T-cell (primary cell): Measurements from ENCODE around the gene C1orf21. TPM values are rescaled to one million over a fixed set of nuclear protein-coding genes. Genes with fewer than 3 reads are reported as not detected.
A peak's percentile ranks its signal among the peaks of the same experiment; 100 is the strongest.

Experiments
- ATAC-seq, 4 experiments: fragments of 200-7000 bp in 3 of 4; fragments of 150-1000 bp in 1 of 4; cut with Tn5 transposase; replicated peaks in 1 of 4; 1 replicate in 3 of 4; 2 replicates in 1 of 4; pipeline ENCODE4 v1.10.0; 2021; ENCODE audit warnings: moderate library complexity in 3 of 4, mild to moderate bottlenecking in 2 of 4, moderate number of reproducible peaks in 1 of 4
- CTCF ChIA-PET, 2 donors: fragments of 300-600 bp; sonication (Branson Sonifier 250); formaldehyde crosslinking; loops; one replicate each; lab custom pipeline; 2022; ENCODE audit warnings: antibody characterized with exemption in 2 of 2; lab: Charles Lee
- POLR2A ChIA-PET, 2 donors: fragments of 300-600 bp; sonication (Branson Sonifier 250); formaldehyde crosslinking; loops; one replicate each; lab custom pipeline; 2022; ENCODE audit warnings: antibody characterized with exemption in 2 of 2; lab: Charles Lee
- DNase-seq, 35 experiments: peaks; one replicate each; pipeline versions ENCODE4 v3.0.0 to v3.0.0-alpha.2; 2013 to 2023
- H3K27ac ChIP-seq: one replicate; pipeline ENCODE4 v1.5.1; 2013; ENCODE audit warnings: low read length
- H3K27me3 ChIP-seq, 2 experiments: replicated peaks in 1 of 2; 1 replicate in 1 of 2; 2 replicates in 1 of 2; pipeline versions ENCODE4 v1.6.1 to v1.7.0; 2013; ENCODE audit warnings: low read length in 1 of 2, mixed read lengths in 1 of 2; ENCODE audit not compliant: control insufficient read depth in 2 of 2, insufficient read depth in 2 of 2; ENCODE audit errors: extremely low read depth in 1 of 2
- H3K36me3 ChIP-seq, 2 donors: 1 replicate in 1 of 2; 2 replicates in 1 of 2; pipeline versions ENCODE4 v1.6.1 to v1.7.0; 2013; ENCODE audit warnings: low read length in 1 of 2; ENCODE audit not compliant: control insufficient read depth in 2 of 2, insufficient read depth in 1 of 2; ENCODE audit errors: extremely low read depth in 1 of 2
- H3K4me1 ChIP-seq, 2 experiments: 1 replicate in 1 of 2; 2 replicates in 1 of 2; pipeline versions ENCODE4 v1.6.1 to v1.7.0; 2013; ENCODE audit warnings: low read length in 2 of 2, mixed read lengths in 1 of 2; ENCODE audit not compliant: insufficient read depth in 2 of 2, control insufficient read depth in 1 of 2; ENCODE audit errors: extremely low read depth in 1 of 2
- H3K4me3 ChIP-seq, 2 donors: 1 replicate in 1 of 2; 2 replicates in 1 of 2; pipeline versions ENCODE4 v1.5.1 to v1.7.0; 2013; ENCODE audit warnings: mild to moderate bottlenecking in 2 of 2, low read length in 1 of 2, moderate library complexity in 1 of 2; ENCODE audit not compliant: control insufficient read depth in 1 of 2; ENCODE audit errors: extremely low read depth in 1 of 2
- H3K9me3 ChIP-seq: 2 replicates; pipeline ENCODE4 v1.7.0; 2013
- H3K27ac Mint-ChIP-seq, 2 donors: one replicate each; pipeline ENCODE4 v1.8.0; 2020 to 2021; ENCODE audit warnings: mild to moderate bottlenecking in 2 of 2, mixed read lengths in 2 of 2
- H3K27me3 Mint-ChIP-seq, 2 donors: one replicate each; pipeline ENCODE4 v1.8.0; 2021 to 2022; ENCODE audit warnings: mixed read lengths in 2 of 2
- H3K36me3 Mint-ChIP-seq: one replicate; pipeline ENCODE4 v1.8.0; 2021; ENCODE audit warnings: mixed read lengths
- H3K4me1 Mint-ChIP-seq, 3 donors: one replicate each; pipeline ENCODE4 v1.8.0; 2020 to 2022; ENCODE audit warnings: mixed read lengths in 3 of 3, mild to moderate bottlenecking in 1 of 3
- H3K4me3 Mint-ChIP-seq, 3 donors: one replicate each; pipeline ENCODE4 v1.8.0; 2020 to 2022; ENCODE audit warnings: mild to moderate bottlenecking in 3 of 3, mixed read lengths in 3 of 3, moderate library complexity in 3 of 3
- H3K9me3 Mint-ChIP-seq, 3 donors: one replicate each; pipeline ENCODE4 v1.8.0; 2020 to 2022; ENCODE audit warnings: mixed read lengths in 3 of 3
- WGBS: methylation state at CpG from one replicate; pipeline ENCODE4 v1.1.5; 2013; ENCODE audit warnings: missing lambda C conversion rate; ENCODE audit not compliant: insufficient coverage; 5-methylcytosine and 5-hydroxymethylcytosine counted together
- total RNA-seq, 35 experiments: library from RNA in 6 of 35; stranded (reverse) in 6 of 35; fragments of 120-200 nt in 1 of 35; gene quantifications; one replicate each; pipeline versions ENCODE4 v1.2.1 to v1.2.4 and lab custom pipeline; 2013 to 2026

C1orf21 gene
- total RNA-seq, 5 donors from 2014 or later (not counting 1 experiment from before 2014, with no cell fraction given), result 1.4 to 17.2 (median 5.9) TPM

- H3K27me3 Mint-ChIP-seq, result peaks cover 11 to 23% of the 10 kb centered on the region in 2 donors
- peaks cover 0 to 14% of the 10 kb centered on the region in 2 experiments for H3K27me3 ChIP-seq
- ATAC-seq, result no peak
- peaks cover 5 to 12% (median 6%) of the 10 kb centered on the region in 3 donors for H3K4me1 Mint-ChIP-seq
- no peak overlapping the region for H3K4me3 Mint-ChIP-seq
- no peak overlapping the region for H3K4me3 ChIP-seq
- CTCF ChIA-PET, result no interaction called here
- H3K27ac ChIP-seq, result no peak overlapping the region
- H3K9me3 ChIP-seq, result no peaks in the 10 kb centered on the region
- H3K36me3 ChIP-seq, result no peaks in the 10 kb centered on the region
- DNase-seq, result no peak
- no peaks in the 10 kb centered on the region for H3K36me3 Mint-ChIP-seq
- no peaks in the 10 kb centered on the region for H3K9me3 Mint-ChIP-seq
- no peak overlapping the region for H3K27ac Mint-ChIP-seq
- peaks cover 0 to 8% of the 10 kb centered on the region in 2 experiments for H3K4me1 ChIP-seq
- POLR2A ChIA-PET, result no interaction called here
- 0% methylated on average over 1 of the region's 1 CpG for WGBS
Observed at GRCh38 chr1:184661801-184662200, 275.0 kb downstream of the C1orf21 start.

- peak overlapping the region in 1 of 3 donors; percentile 49 for H3K4me3 Mint-ChIP-seq
- POLR2A ChIA-PET, result no interaction called here
- Histone ChIP-seq H3K4me1 (peaks cover 0 to 8% of the 10 kb centered on the region in 2 experiments), H3K36me3 (no peaks in the 10 kb centered on the region), H3K27me3 (peaks cover 0 to 16% of the 10 kb centered on the region in 2 experiments), H3K9me3 (no peaks in the 10 kb centered on the region), H3K27ac (no peak overlapping the region), H3K4me3 (no peak overlapping the region)
- H3K36me3 Mint-ChIP-seq, result no peaks in the 10 kb centered on the region
- DNase-seq (peak in 26 of 35 experiments; percentile 3 to 52 (median 14)), ATAC-seq (peak in 2 of 4 experiments; percentile 30 to 38)
- CTCF ChIA-PET, result interaction anchor here in 1 of 2 donors (0.6 to 1.1 kb wide), 6 partner anchors 10 to 707 kb away, joined by 3 to 4 read pairs (median 3); no protein-coding TSS in a partner anchor
- no peak overlapping the region for H3K27ac Mint-ChIP-seq
- H3K4me1 Mint-ChIP-seq, result peaks cover 5 to 12% (median 6%) of the 10 kb centered on the region in 3 donors
- 35% methylated on average over 34 of the region's 40 CpGs for WGBS
- H3K27me3 Mint-ChIP-seq, result peaks cover 11 to 24% of the 10 kb centered on the region in 2 donors
- H3K9me3 Mint-ChIP-seq, result no peaks in the 10 kb centered on the region
Observed at GRCh38 chr1:184664042-184664660, 277.3 kb downstream of the C1orf21 start.

GRCh38 chr1:184664661-184665060 is 277.8 kb downstream of the C1orf21 start:
- no peaks in the 10 kb centered on the region for H3K36me3 Mint-ChIP-seq
- H3K27ac Mint-ChIP-seq, result no peak overlapping the region
- Histone ChIP-seq H3K36me3 (no peaks in the 10 kb centered on the region), H3K27me3 (peaks cover 0 to 16% of the 10 kb centered on the region in 2 experiments), H3K4me3 (no peak overlapping the region), H3K27ac (no peak overlapping the region), H3K4me1 (peaks cover 0 to 8% of the 10 kb centered on the region in 2 experiments), H3K9me3 (no peaks in the 10 kb centered on the region)
- no peaks in the 10 kb centered on the region for H3K9me3 Mint-ChIP-seq
- CTCF ChIA-PET, result interaction anchor here in 1 of 2 donors (1.1 kb wide), 1 partner anchor 707 kb away, joined by 4 read pairs; no protein-coding TSS in a partner anchor
- 91% methylated on average over 10 of the region's 15 CpGs for WGBS
- no peak for ATAC-seq
- H3K4me3 Mint-ChIP-seq, result no peak overlapping the region
- peaks cover 5 to 12% (median 6%) of the 10 kb centered on the region in 3 donors for H3K4me1 Mint-ChIP-seq
- peaks cover 11 to 24% of the 10 kb centered on the region in 2 donors for H3K27me3 Mint-ChIP-seq
- DNase-seq, result no peak
- POLR2A ChIA-PET, result no interaction called here

GRCh38 chr1:184665360-184665759 is 278.5 kb downstream of the C1orf21 start:
- Histone ChIP-seq H3K27ac (no peak overlapping the region), H3K4me3 (no peak overlapping the region), H3K36me3 (no peaks in the 10 kb centered on the region), H3K4me1 (peaks cover 0 to 8% of the 10 kb centered on the region in 2 experiments), H3K27me3 (peaks cover 0 to 16% of the 10 kb centered on the region in 2 experiments), H3K9me3 (no peaks in the 10 kb centered on the region)
- Mint-ChIP-seq H3K36me3 (no peaks in the 10 kb centered on the region), H3K4me1 (peaks cover 5 to 12% (median 6%) of the 10 kb centered on the region in 3 donors), H3K9me3 (no peaks in the 10 kb centered on the region), H3K27me3 (peaks cover 11 to 24% of the 10 kb centered on the region in 2 donors), H3K27ac (no peak overlapping the region), H3K4me3 (no peak overlapping the region)
- DNase-seq (no peak), ATAC-seq (no peak)
- CTCF ChIA-PET, result no interaction called here
- POLR2A ChIA-PET, result no interaction called here
- 93% methylated on average over 4 of the region's 6 CpGs for WGBS

- no peak for ATAC-seq
- no peak overlapping the region for H3K4me3 Mint-ChIP-seq
- H3K36me3 ChIP-seq, result no peaks in the 10 kb centered on the region
- no peaks in the 10 kb centered on the region for H3K9me3 Mint-ChIP-seq
- DNase-seq, result no peak
- peaks cover 0 to under 1% of the 10 kb centered on the region in 2 experiments for H3K4me1 ChIP-seq
- peaks cover 0 to under 1% (median 0%) of the 10 kb centered on the region in 3 donors for H3K4me1 Mint-ChIP-seq
- no peaks in the 10 kb centered on the region for H3K9me3 ChIP-seq
- H3K27me3 Mint-ChIP-seq, result peaks cover 25 to 29% of the 10 kb centered on the region in 2 donors
- H3K27ac Mint-ChIP-seq, result no peak overlapping the region
- ChIA-PET POLR2A (interaction anchor here in 1 of 2 donors (0.6 kb wide), 1 partner anchor 70 kb away, joined by 3 read pairs; no protein-coding TSS in a partner anchor), CTCF (no interaction called here)
- H3K27me3 ChIP-seq, result peaks cover 0 to 8% of the 10 kb centered on the region in 2 experiments
- no peak overlapping the region for H3K27ac ChIP-seq
- no peaks in the 10 kb centered on the region for H3K36me3 Mint-ChIP-seq
- 100% methylated on average over 1 of the region's 1 CpG for WGBS
- no peak overlapping the region for H3K4me3 ChIP-seq
Observed at GRCh38 chr1:184669391-184669790, 282.6 kb downstream of the C1orf21 start.

- Histone ChIP-seq H3K36me3 (no peaks in the 10 kb centered on the region), H3K27ac (no peak overlapping the region), H3K9me3 (no peaks in the 10 kb centered on the region), H3K4me1 (no peaks in the 10 kb centered on the region), H3K4me3 (no peak overlapping the region), H3K27me3 (peaks cover 0 to 5% of the 10 kb centered on the region in 2 experiments)
- Mint-ChIP-seq H3K36me3 (no peaks in the 10 kb centered on the region), H3K4me3 (no peak overlapping the region), H3K27ac (no peak overlapping the region), H3K4me1 (no peaks in the 10 kb centered on the region), H3K9me3 (no peaks in the 10 kb centered on the region), H3K27me3 (peaks cover 22 to 24% of the 10 kb centered on the region in 2 donors)
- ATAC-seq (no peak), DNase-seq (no peak)
- WGBS, result 80% methylated on average over 1 of the region's 9 CpGs
- ChIA-PET POLR2A (no interaction called here), CTCF (no interaction called here)
Observed at GRCh38 chr1:184672013-184672726, 285.3 kb downstream of the C1orf21 start.
